HG02588 (cell line): ENCODE data around the gene PIP5K1A.
"Not testable (repeated sequence)": the region's sequence is repeated elsewhere in the genome, so short reads cannot be mapped to it uniquely, and the experiment has no call there.

ENCODE experiments used
- ATAC-seq: cut with Tn5 transposase; IDR thresholded peaks from one replicate; pipeline ENCODE4 v1.9.1; 2021; ENCODE audit warnings: mild to moderate bottlenecking, moderate library complexity; ENCODE audit not compliant: unreplicated experiment

PIP5K1A gene, protein sequence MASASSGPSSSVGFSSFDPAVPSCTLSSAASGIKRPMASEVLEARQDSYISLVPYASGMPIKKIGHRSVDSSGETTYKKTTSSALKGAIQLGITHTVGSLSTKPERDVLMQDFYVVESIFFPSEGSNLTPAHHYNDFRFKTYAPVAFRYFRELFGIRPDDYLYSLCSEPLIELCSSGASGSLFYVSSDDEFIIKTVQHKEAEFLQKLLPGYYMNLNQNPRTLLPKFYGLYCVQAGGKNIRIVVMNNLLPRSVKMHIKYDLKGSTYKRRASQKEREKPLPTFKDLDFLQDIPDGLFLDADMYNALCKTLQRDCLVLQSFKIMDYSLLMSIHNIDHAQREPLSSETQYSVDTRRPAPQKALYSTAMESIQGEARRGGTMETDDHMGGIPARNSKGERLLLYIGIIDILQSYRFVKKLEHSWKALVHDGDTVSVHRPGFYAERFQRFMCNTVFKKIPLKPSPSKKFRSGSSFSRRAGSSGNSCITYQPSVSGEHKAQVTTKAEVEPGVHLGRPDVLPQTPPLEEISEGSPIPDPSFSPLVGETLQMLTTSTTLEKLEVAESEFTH

DNA sequence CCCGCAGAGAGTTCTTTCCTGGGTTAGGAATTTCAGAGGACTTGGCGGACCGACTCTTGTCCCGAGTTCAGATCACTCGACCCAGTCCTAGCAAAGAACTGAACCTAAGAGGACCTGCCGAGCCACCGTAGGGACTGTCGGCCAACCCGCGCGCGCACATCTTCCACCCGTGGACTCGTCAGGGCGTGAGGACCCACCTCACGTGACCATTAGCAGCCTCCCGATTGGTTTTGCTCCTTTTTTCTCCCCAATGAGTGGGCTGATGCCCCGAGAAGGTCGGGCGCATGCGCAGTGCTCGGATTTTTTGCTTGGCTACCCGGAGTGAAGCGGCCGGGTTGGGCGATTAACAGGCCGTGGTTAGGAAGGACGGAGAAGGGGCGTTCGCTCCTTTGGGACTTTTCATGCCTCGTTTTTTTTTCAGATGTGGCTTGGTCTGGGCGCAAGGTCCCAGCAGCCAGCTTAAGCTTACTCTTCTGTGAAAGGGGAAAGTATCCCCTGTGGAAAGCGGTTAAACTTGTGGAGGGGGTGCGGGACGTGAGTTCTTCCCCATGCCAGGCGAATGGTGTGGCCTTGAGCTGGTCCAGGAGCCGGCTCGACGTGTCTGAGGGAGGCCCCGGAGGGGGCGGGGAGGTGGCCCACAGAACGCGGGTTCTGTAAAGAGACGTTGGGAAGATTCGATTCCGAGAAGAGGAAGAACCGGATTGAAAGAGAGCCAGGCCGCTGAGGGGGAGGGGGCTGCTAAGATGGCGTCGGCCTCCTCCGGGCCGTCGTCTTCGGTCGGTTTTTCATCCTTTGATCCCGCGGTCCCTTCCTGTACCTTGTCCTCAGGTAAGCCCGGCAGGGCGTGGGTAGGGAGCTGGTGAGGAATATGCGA lies at the start of gene PIP5K1A:
PIP5K1A (plus strand) TSS at position 299 of the 874 bp plus-strand sequence; CDS start at position 744, 445 bp downstream.
- peak; percentile 79 for ATAC-seq

DNA sequence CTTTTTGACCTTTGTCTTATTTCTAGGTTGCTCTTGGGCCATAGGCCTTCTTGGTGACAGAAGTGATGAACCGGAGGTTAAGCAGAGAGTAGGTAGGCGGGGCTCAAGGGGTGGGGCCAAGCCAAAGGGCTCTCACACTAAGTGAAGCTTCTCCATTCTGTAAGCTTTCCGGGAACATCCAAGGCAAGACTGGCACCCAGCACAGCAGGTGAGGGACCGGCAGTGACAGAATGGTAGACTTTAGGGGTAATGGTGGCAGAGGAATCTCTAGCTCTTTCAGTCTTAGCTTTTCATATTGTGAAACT lies 41.9 kb upstream of the PIP5K1A start, which contains the start of gene TNFAIP8L2:
TNFAIP8L2 (plus strand) TSS at position 135 of the 305 bp plus-strand sequence. CDS start 2,049 bp downstream, outside the sequence.
- peak; percentile 68 for ATAC-seq

DNA sequence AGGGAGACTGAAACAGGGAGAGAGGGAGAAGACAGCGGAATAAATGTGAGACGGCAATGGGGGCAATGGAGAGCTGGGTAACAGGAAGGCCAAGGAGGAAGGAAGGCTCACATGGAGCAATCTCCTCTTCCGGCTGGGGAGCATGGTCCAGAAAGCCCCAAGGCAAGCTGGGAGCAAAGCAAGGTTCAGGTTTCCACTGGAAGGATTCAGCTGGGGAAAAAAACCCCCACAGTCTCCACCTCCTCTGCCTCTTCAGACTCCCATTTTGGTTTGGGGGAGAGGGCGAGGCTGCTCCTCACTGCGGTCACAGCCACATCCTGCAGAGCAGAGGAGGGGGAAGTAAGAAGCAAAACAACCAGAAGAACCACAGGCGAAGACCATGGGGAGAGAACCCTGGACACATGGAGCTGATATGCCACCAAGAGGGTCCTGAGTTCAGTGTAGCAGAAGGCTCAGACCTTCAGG lies 41.3 kb upstream of the PIP5K1A start:
- ATAC-seq, result no peak

DNA sequence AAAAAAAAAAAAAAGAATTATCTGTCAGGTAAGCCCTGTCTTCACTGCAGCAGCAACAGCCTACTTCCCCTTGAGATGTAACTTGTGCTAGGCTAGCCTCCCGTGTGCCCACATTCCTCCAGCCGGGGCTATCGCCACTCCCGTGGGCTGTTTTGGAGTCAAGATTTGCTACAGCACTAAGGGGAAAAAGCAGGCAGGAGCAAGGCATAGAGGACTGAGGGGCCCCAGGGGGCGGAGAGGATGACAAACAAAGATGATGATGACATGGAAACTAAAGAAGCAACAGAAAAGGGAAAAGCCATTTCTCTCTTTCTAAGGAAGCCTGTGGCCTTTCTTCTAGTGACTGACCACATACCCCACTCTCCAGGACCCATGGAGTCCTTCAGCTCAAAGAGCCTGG lies 40.0 kb upstream of the PIP5K1A start:
- no peak for ATAC-seq

DNA sequence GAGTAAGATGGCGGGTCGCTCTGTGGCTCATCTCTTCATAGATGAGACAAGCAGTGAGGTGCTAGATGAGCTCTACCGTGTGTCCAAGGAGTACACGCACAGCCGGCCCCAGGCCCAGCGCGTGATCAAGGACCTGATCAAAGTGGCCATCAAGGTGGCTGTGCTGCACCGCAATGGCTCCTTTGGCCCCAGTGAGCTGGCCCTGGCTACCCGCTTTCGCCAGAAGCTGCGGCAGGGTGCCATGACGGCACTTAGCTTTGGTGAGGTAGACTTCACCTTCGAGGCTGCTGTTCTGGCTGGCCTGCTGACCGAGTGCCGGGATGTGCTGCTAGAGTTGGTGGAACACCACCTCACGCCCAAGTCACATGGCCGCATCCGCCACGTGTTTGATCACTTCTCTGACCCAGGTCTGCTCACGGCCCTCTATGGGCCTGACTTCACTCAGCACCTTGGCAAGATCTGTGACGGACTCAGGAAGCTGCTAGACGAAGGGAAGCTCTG lies 39.6 kb upstream of the PIP5K1A start:
- no peak for ATAC-seq

DNA sequence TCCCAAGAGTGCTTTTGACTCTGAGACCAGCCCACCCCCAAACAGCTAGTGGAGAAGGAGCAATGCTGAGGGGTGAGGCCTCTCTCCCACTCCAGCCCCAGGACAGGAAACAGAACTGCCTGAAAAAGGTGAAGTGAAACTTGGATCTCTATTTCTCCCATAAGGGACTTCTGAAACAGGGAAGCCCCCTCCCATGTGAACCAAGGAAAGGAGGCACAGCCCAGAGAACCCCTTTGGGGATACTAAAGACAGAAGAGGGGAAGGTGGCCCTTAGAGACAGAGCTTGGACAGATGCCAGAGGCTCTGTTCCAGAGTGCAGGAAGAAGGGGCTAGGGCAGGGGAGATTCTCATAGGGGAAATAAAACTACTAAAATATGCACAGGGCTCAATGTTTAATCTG lies 39.0 kb upstream of the PIP5K1A start:
- ATAC-seq, result no peak

DNA sequence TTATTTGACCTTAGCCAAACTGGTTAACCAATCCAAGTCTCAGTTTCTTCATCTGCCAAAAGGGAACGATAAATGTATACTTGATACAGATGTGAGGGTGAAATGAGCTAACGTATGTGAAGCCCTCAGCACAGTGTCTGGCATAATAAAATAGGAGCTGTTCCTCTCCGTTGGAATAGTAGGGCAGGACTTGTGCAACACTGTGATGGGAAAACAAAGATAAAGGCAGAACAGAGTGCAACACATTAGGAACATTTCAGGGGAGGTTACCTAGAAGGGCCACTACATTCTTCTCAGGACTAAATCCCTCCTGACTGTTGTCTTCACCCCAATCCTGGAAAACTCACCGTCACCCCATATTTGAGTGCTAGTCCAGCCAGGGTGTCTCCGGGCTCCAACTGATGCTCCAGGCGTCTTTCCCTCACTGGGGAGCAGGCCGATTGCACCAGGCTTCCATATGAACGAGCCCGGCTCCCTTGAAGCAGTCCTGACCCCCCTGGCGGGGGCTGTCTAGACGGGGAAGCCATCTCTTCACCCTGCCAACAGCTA lies 33.5 kb upstream of the PIP5K1A start:
- no peak for ATAC-seq

DNA sequence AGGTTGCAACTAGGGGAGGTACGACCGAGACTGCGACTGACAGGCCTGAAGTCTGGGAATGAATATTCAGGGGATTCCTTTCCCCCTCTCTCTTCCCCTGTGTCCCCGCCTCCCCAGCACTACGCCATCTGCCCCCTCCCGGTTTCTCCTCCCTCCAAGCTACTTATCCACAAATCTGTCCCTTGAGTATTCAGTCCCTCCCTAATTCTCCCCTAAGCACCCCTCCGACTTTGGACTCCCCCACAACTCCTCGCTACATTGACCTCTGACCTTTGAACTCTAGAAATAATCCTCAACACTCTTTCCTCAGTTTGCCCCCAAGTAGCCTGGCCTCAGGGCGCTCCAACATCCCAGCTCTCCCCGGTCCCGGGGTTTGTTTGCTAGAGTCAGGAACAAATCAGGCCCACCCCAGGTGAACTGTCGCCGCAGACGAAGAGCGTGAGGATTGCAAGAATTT lies 33.0 kb upstream of the PIP5K1A start:
- no peak for ATAC-seq

DNA sequence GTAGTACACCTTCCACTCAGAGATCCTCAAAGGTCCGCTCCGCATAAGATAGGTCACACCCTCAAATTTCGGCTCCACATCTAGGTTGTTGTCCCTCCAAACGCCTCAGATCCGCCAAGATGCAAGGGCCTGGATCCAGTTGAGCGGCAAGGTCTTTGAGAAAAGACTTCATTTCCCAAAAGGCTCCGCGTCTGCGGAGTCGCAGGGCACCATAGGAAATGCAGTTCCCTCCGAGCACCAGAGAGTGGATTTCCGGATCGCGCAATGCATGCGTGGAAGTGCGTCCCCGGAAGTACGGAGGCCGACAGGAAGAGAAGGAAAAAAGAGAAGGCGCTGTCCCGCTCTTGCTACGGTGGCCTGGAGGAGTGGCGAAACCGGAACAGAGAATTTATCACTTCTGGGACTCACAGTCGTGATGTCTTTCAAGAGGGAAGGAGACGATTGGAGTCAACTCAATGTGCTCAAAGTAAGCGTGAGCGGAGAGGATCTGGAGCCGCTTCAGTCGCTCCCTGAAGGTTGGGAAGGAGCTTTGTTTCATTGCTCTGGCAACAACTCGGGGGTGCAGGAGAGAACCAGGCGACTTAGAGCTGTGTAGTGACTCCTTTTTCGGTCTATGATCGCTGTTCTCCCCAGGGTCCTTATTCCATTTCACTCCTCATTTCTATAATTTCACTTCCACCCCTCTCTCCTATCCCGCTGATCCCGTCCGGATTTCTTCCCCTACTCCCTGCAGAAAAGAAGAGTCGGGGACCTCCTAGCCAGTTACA lies 32.4 kb upstream of the PIP5K1A start, which contains the start of the genes LYSMD1 and SCNM1:
LYSMD1 (minus strand) TSS at position 165 of the 767 bp plus-strand sequence. CDS start 644 bp downstream, outside the sequence.
SCNM1 (plus strand) TSS at position 407 of the 767 bp plus-strand sequence; CDS start at position 416, 9 bp downstream.
- ATAC-seq, result peak; percentile 85

DNA sequence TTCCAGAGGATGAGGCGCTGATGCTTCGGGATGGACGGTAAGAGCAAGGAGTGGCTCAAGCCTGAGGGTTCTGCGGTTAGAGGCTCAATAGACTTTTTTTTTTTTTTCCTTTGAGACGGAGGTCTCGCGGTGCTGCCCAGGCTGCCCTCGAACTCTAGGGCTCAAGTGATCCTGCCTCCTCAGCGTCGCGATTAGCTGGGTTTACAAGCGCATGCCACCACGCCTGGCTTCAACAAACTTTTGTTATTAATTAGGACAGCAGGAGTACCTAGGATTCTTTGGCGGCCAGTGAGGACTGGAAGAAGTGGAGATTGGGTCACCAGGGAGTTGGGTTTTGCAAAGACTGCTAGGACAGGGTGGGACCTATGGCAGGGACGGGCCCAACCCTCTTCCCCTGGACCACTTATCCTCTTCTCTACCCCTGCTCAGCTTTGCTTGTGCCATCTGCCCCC lies 31.8 kb upstream of the PIP5K1A start:
- no peak for ATAC-seq

DNA sequence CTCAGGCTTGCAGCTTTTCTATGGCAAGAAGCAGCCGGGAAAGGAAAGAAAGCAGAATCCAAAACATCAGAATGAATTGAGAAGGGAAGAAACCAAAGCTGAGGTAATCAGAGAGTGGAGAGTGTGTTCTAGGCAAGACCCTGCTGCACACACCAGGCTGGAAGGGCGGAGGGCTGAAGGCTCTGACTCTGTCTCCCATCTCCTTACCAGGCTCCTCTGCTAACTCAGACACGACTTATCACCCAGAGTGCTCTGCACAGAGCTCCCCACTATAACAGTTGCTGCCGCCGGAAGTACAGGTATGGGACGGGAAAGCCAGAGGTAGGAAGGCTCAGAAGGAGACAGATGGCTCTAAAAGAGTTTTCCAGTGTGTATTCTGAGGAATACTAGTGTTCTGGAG lies 31.2 kb upstream of the PIP5K1A start:
- ATAC-seq, result no peak

DNA sequence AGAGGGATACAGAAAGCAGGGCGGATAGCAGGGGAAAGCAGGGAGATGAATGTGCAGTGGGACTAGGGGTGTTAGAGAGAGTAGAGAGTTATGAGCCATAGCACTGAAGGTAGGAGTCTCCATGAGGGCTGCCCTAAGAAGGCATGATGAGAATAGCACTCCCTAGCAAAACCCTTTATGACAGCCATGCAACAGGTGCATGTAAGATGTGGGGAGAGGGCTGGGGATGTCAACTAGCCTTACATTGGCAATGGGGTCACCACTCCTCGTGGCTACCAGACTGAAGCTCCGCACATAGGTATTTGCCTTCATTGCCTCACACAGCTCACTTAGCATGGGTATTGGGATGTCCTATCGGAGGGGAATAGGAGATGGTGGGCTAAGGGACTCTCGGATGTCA lies 27.2 kb upstream of the PIP5K1A start:
- no peak for ATAC-seq

DNA sequence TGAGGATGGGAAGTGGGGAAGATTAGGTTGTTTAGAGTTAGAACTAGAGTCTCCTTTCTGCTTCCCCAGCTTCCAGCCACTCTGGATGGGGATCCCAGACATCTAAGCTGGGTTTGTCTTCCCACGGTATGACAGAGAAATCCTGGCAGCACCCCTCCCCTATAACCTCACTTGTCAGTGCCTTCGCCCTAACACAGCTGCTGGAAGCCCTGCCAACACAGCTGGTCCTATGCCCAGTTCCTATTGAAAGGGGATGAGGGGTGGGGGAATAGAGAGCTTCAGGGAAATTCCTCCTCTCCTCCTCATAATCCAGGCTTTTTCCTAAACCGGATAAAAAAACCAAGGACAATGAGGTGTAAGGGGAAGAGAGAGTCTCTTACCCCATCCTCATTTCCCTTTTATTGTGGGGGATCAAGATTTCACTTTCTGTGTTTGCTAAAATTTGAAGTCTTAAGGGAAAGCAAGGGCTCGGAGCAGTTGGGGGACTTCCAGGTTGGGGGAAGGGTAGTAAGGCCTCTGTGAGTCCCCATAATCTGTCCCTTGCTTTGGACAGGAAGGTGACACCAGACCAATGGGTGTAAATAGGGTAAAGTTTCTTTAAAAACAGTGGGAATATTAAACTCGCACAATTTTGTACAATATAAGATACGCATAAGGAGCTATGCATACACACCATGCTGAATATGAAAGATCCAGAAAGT lies 23.2 kb upstream of the PIP5K1A start:
- ATAC-seq, result no peak

DNA sequence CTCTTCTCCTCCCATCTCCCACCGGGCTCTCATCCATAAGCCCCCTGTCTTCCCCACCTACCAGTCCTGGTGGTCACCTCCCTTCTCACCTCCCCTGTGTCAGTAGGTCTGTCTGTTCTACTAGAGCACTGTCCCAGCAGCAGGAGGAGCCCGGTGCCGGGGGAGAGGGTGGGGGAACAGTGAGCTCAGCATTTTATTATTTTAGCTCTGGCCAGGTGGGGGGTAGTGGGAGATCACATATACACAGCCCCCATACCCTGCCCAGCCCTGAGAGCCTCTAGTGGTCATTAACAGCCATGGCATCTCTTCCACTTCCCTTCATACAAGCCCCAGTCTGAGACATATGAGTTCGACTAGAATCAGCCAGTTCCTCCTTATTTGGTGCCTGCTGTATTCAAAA lies 22.5 kb upstream of the PIP5K1A start, which contains the start of gene TMOD4:
TMOD4 (minus strand) TSS at position 119 of the 400 bp plus-strand sequence. CDS start 1,106 bp downstream, outside the sequence.
- ATAC-seq, result no peak

DNA sequence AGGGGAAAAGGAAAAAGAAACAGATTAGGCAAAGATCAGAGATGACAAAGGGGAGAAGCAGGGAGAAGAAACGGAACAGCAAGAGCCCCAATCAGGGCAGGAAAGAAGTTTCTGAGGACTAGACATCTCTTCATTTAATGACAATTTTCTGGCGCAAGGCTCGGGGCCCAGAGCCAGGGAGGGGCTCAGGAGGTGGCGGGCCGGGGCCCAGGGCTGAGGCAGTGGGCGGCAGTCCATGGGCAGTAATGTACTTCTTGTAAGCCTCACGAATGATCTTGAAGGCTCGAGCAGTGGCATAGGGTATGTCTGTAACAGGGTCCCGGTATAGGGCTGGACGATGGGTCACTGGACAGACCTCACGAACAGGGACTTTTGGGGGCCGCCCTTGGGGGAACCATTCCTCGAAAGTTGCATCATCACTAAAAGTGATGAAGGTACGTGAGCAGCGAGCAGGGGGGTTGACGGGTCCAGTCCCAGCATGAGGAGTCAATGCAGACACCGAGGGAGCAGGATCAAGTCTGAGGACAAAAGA lies 21.8 kb upstream of the PIP5K1A start:
- no peak for ATAC-seq

DNA sequence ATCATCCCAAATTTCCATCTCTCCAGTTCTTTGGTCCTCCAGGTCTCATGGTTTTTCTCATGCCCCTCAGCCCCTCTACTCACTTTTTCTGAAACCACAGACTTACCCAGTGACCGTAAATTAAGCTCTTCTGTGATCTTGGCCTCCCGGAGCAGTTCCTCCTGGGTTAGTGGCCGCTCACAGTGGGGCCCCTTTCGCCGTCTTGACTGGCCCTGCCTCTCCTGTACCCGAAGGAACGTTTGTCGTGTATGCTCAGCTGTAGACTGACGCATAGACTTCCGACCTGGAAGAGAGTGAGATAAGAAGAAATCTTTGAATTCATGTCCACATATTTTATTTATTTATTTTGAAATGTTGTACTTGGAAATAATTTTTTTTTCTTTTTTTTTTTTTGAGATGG lies 14.1 kb upstream of the PIP5K1A start:
- no peak for ATAC-seq

DNA sequence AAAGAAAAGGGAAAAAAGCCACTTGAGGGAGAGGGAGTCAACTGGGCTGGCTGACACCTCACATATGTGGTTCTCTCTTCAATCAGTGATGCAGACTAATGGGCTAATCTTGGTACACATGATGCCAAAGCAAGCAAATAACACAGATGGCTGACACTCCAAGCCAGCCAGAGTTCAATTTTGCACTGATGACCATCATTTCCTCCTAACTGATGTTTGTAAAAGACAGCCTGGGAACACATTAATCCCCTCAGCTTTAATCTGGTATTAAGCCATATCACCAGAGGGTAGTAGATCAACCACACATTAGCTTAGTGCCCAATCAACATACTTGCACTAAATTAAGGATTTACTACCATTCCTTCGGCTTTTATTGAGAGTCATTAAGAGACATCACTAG lies 11.1 kb upstream of the PIP5K1A start:
- ATAC-seq, result no peak

DNA sequence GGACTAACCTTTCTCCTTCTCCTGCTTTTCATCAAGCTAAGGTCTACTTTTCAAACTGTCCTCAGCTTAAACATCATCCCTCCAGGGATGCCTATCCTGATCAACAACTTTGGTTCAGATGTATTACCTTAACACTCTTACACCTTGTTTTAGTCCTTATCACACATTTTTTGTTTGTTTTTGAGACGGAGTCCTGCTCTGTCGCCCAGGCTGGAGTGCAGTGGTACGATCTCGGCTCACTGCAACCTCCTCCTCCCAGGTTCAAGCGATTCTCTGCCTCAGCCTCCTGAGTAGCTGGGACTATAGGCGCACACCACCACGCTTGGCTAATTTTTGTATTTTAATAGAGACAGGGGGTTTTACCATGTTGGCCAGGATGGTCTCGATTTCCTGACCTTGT lies 9.7 kb upstream of the PIP5K1A start:
- ATAC-seq, result not testable (repeated sequence)
